Measurements from ENCODE around the gene CST11.

CST11 gene

DNA sequence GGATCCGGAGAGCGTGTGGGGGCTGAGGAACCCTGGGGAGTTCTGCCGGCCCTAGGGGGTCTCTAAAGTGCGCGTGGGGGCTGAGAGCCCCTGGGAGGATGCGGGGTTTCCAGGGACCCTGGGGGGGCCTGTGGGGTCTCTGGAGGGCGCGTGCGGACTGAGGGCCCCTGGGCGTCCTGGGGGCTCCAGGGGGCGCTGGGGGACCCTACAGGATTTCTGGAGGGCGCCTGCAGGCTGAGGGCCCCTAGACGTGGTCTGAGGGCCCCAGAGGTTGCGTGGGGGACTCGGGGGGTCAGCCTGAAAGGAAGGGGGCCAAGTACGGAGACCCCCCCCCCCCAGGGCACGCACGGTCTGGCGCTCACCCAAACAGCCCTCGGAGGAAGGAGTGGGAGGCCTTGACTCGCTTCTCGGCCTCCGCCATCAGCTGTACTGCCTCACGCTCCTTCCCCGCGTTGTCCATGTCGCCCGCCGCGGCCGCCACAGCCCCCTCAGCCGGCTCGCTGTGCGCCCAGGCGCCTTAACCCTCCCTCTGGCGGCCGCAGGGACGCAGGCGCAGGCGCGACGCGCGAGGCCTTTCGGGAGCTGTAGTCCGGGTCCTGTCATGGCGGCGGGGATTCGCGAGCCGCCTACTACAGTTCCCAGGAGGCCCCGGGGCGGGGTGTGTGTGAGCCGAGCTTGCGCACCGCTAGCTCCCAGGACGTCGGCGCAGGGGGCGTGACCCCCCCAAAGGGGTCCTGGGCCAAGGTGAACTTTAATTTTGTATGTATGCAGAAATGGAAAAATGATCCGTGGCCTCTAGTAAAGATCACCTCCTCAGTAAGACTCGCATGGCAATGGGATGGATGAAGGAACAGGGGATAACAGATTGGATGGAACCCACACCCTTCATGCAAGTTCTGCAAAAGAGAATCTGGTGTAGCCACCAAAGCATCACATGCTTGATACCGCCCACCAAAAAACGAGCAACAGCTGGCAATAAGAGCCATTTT, 31.4 kb downstream of the CST11 start, which contains the start of gene NAPB:
Gene NAPB, minus strand, starts transcription at position 546 of the 989 bp plus-strand sequence. Its CDS starts 86 bp downstream, at position 460.
- H3K4me1 Mint-ChIP-seq, result peaks cover 8% of the 10 kb centered on the region
- peak within 1 kb of the TSS; percentile 91 for H3K27ac Mint-ChIP-seq
- no peaks in the 10 kb centered on the region for H3K9me3 Mint-ChIP-seq
- peak within 1 kb of the TSS; percentile 93 for H3K4me3 Mint-ChIP-seq
- ATAC-seq (ENCODE audit: low read depth) (peak; percentile 98), DNase-seq (ENCODE audit: low spot score in 2 of 2) (peak; percentile 86 to 92)
- no peaks in the 10 kb centered on the region for H3K36me3 Mint-ChIP-seq
- H3K27me3 Mint-ChIP-seq, result peaks cover 4% of the 10 kb centered on the region

DNA sequence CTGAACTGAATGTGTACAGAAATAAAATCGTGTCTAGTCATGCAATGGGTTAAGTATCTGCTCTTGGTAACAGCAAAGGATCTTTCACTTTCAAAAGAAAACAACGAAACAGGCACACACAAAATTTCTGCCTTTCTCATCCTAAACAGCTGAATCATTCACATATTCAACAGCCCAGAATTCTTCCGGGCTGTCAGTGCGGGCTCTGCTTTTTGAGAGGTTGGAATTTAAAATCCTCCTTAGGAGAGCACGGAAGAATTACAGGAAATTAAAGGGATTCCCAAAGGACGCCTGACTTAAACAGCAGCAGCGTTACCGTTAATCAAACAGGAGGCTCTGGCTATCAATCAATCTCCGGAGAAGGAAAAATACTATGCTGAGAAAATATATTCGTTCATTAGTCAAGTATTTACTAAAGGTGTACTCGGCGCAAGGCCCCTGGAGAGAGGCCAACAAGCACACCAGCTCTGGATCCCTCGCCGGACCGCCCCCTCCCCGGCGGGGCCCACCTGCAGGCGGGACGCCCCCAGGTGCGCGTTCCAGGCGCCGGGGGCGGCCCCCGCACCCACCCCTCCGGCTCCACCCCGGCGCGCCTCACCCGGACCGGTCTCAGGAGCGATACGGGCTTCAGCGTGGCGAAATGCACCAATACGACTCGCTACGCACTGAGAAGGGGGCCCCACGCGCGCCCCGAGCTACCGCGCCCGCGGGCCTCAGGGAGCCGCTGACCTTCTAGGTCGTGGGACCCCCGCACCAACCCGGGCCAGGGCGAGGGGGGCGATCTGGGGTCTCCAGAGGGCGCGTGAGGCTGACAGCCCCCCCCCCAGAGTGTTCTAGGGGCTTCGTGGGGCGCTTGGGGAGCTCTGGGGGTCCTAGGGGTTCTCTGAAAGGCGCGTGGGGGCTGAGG, 32.4 kb downstream of the CST11 start:
- no peaks in the 10 kb centered on the region for H3K9me3 Mint-ChIP-seq
- H3K27me3 Mint-ChIP-seq, result peaks cover 4% of the 10 kb centered on the region
- H3K4me1 Mint-ChIP-seq, result peaks cover 8% of the 10 kb centered on the region
- DNase-seq (ENCODE audit: low spot score in 2 of 2) (peak; percentile 17 to 37), ATAC-seq (ENCODE audit: low read depth) (peak; percentile 16)
- H3K27ac Mint-ChIP-seq, result peak overlapping the region; percentile 91
- H3K36me3 Mint-ChIP-seq, result no peaks in the 10 kb centered on the region
- H3K4me3 Mint-ChIP-seq, result peak overlapping the region; percentile 93

DNA sequence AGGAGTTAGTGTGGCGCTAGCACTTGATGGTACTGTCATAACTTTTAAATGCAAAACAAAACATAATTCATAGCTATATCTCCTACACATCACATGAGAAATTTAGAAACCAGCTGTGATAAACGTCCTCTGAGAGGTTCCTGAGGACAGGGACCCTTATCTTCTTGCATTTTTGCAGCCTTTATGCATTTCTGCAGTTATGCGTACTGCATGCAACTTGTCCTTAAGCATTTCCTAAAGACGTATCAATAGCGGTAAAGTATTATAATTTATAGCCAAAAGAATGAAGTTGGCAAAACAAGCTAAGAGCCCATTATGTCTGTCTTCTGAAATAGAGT, 33.0 kb downstream of the CST11 start:
- ATAC-seq (ENCODE audit: low read depth), result no peak
- H3K4me1 Mint-ChIP-seq, result peaks cover 8% of the 10 kb centered on the region
- H3K36me3 Mint-ChIP-seq, result no peaks in the 10 kb centered on the region
- H3K9me3 Mint-ChIP-seq, result no peaks in the 10 kb centered on the region
- peak overlapping the region; percentile 93 for H3K4me3 Mint-ChIP-seq
- peaks cover 4% of the 10 kb centered on the region for H3K27me3 Mint-ChIP-seq
- DNase-seq (ENCODE audit: low spot score in 2 of 2), result no peak
- peak overlapping the region; percentile 41 for H3K27ac Mint-ChIP-seq

DNA sequence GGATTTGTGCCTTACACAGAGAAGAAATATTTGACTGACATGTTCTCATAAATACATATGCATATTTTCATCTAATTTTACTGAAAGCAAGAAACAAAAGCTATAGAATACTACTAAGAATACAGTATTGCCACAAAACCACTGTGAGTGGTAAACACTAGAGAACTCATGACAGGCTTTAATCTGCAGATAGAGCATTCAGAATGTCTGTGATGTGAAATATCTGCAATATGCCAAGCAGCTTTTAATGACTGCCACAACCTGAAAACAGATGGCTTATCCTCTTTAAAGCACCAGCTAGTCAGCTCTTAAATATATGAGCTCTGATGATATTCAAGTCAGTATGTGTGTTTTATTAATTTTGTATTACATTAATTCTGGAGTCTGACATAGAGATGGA, 34.8 kb downstream of the CST11 start:
- H3K36me3 Mint-ChIP-seq, result no peaks in the 10 kb centered on the region
- no peak for ATAC-seq (ENCODE audit: low read depth)
- peaks cover 8% of the 10 kb centered on the region for H3K4me1 Mint-ChIP-seq
- H3K27ac Mint-ChIP-seq, result no peak overlapping the region
- no peak for DNase-seq (ENCODE audit: low spot score in 2 of 2)
- no peak overlapping the region for H3K4me3 Mint-ChIP-seq
- no peaks in the 10 kb centered on the region for H3K27me3 Mint-ChIP-seq
- no peaks in the 10 kb centered on the region for H3K9me3 Mint-ChIP-seq

DNA sequence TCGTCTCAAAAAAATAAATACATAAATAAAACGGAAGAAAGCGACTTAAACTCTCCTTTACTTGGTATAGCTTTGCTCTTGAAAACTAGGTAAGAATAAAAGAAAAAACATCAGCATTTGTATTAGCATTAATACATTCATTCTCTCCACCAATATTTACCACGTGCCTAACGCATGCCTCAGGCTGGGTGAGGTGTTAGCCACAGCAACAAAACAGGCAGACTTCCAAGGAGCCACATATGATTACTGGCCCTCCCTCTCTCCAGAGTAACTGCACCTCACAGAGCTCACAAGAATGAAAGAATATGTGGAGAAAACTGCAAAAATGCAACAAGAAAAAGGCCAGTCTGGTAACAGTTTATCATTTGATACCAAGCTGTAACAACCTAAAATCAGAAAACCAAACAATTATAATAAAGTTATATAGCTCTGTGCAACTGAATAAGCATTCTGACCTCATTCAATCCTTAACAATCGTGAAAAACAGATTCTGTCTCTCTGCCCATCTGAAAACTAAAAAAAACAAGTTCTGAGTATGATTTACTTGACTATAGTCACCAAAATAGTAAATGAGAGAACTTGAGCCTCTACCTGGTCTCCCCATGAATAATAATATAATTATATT, 36.6 kb downstream of the CST11 start:
- Mint-ChIP-seq H3K4me3 (no peak overlapping the region), H3K27ac (no peak overlapping the region), H3K27me3 (no peaks in the 10 kb centered on the region), H3K4me1 (peaks cover 5% of the 10 kb centered on the region), H3K36me3 (no peaks in the 10 kb centered on the region), H3K9me3 (no peaks in the 10 kb centered on the region)
- ATAC-seq (ENCODE audit: low read depth) (no peak), DNase-seq (ENCODE audit: low spot score in 2 of 2) (no peak)

- H3K36me3 Mint-ChIP-seq, result no peaks in the 10 kb centered on the region
- H3K27me3 Mint-ChIP-seq, result no peaks in the 10 kb centered on the region
- no peak for ATAC-seq (ENCODE audit: low read depth)
- no peaks in the 10 kb centered on the region for H3K9me3 Mint-ChIP-seq
- no peak for DNase-seq (ENCODE audit: low spot score in 2 of 2)
- H3K4me1 Mint-ChIP-seq, result peaks cover 5% of the 10 kb centered on the region
- H3K27ac Mint-ChIP-seq, result no peak overlapping the region
- no peak overlapping the region for H3K4me3 Mint-ChIP-seq
These were observed 37.1 kb downstream of the CST11 start for GRCh38 chr20:23415555-23415954.

DNA sequence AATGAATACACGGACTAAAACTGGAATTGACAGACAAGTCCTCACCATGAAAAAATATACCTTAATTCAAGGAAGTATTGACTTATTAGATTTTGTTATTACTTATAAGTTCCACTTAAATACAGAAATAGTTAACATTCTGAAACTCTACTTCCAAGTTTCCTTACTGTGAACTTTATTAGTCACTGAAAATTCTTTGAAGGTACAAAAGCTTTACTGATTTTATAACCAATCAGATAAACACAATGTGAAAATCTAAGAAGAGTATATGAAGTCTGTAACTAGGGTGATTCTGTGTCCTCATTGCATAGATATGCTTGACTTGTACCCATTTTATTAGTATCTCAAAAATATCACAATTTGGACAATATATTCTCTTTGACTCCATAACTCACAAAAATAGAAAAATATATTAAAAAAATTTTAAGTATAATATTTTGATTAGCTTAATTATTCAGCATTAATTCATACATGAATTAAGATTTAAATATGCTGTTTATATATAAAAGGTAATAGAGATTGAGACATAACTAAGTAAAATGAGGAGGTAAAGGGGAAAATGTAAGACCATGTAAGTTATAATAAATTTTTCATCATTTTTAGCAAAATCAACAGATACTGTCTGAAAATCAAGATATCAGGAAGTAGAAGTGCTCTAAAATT, 38.0 kb downstream of the CST11 start:
- ATAC-seq (ENCODE audit: low read depth) (no peak), DNase-seq (ENCODE audit: low spot score in 2 of 2) (no peak)
- H3K9me3 Mint-ChIP-seq, result no peaks in the 10 kb centered on the region
- peaks cover 7% of the 10 kb centered on the region for H3K4me1 Mint-ChIP-seq
- no peak overlapping the region for H3K4me3 Mint-ChIP-seq
- H3K36me3 Mint-ChIP-seq, result no peaks in the 10 kb centered on the region
- no peak overlapping the region for H3K27ac Mint-ChIP-seq
- H3K27me3 Mint-ChIP-seq, result no peaks in the 10 kb centered on the region

DNA sequence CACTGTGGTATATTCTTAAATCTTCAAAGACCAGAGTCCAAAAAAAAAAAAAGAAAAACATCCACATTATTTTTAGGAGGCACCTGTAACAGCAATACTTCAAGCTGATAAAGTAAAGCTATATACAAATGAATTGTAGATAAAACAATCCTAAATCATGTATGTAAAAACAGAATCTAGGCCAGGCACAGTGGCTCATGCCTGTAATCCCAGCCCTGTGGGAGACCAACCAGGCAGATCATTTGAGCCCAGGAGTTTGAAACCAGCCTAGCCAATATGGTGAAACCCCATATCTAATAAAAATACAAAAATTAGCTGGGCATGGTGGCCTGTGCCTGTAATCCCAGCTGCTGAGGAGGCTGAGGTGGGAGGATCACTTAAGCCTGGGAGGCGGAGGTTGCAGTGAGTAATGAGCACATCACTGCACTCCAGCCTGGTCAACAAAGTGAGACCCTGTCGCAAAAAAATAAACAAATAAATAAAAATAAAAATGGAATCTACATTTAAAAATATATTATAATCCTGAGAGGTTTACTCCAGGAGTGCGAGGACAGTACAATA, 38.7 kb downstream of the CST11 start:
- DNase-seq (ENCODE audit: low spot score in 2 of 2), result no peak
- H3K27me3 Mint-ChIP-seq, result no peaks in the 10 kb centered on the region
- peaks cover 7% of the 10 kb centered on the region for H3K4me1 Mint-ChIP-seq
- no peak overlapping the region for H3K27ac Mint-ChIP-seq
- no peak overlapping the region for H3K4me3 Mint-ChIP-seq
- ATAC-seq (ENCODE audit: low read depth), result no peak
- no peaks in the 10 kb centered on the region for H3K36me3 Mint-ChIP-seq
- no peaks in the 10 kb centered on the region for H3K9me3 Mint-ChIP-seq

DNA sequence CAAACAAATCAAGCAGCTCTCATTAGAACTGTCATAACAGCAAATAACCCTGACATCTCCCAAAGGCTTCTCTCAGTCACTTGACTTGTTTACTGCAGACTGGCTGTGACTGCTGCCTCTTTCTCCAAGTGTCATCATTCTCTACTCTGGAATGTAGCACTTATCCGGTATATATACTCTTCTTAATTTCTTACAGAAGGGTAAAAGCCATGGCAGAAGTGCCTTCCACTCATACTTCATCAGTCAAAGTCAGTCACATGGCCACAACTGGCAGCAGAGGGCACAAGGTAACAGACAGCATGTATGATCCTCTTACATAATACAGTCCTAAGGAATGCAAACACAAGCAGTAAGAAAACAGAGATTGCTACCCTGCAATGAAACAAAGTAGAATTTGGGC, 40.6 kb downstream of the CST11 start:
- H3K36me3 Mint-ChIP-seq, result no peaks in the 10 kb centered on the region
- no peak overlapping the region for H3K4me3 Mint-ChIP-seq

GRCh38 chr20:23410916-23411695, 41.6 kb downstream of the CST11 start:
- Mint-ChIP-seq H3K27me3 (no peaks in the 10 kb centered on the region), H3K4me3 (no peak overlapping the region), H3K36me3 (no peaks in the 10 kb centered on the region), H3K27ac (no peak overlapping the region), H3K9me3 (no peaks in the 10 kb centered on the region), H3K4me1 (peaks cover 13% of the 10 kb centered on the region)
- no peak for DNase-seq (ENCODE audit: low spot score in 2 of 2)
- ATAC-seq (ENCODE audit: low read depth), result no peak

More for the DNA sequence above, 40.6 kb downstream of the CST11 start:
- no peak for ATAC-seq (ENCODE audit: low read depth)
- no peaks in the 10 kb centered on the region for H3K27me3 Mint-ChIP-seq
- no peak for DNase-seq (ENCODE audit: low spot score in 2 of 2)
- H3K9me3 Mint-ChIP-seq, result no peaks in the 10 kb centered on the region
- peaks cover 13% of the 10 kb centered on the region for H3K4me1 Mint-ChIP-seq
- no peak overlapping the region for H3K27ac Mint-ChIP-seq

DNA sequence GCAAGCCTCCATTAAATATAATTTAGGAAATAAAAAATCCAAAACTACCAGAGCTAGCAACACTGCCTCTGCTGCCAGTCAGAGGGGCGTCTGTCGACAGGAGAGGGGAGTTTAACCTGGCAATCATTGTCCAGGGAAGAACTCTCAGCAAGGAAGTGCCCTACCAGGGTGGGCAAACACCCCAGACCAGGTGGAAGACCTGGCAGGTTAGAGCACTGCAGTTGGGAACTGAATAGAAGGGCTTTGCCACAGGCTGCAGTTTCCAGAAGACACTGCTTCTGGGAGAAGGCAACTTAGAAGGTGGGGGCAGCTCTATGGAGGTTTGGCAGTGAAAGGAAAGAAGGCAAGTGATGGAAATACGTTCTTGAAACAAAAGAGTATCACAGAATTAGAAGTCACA, 42.9 kb downstream of the CST11 start:
- Mint-ChIP-seq H3K27ac (no peak overlapping the region), H3K27me3 (no peaks in the 10 kb centered on the region), H3K4me1 (peaks cover 15% of the 10 kb centered on the region), H3K4me3 (no peak overlapping the region), H3K36me3 (no peaks in the 10 kb centered on the region), H3K9me3 (no peaks in the 10 kb centered on the region)
- ATAC-seq (ENCODE audit: low read depth), result no peak
- DNase-seq (ENCODE audit: low spot score in 2 of 2), result no peak

GRCh38 chr20:23408957-23409356, 43.7 kb downstream of the CST11 start:
- H3K27ac Mint-ChIP-seq, result peak overlapping the region; percentile 88
- peaks cover 1% of the 10 kb centered on the region for H3K36me3 Mint-ChIP-seq
- ATAC-seq (ENCODE audit: low read depth) (no peak), DNase-seq (ENCODE audit: low spot score in 2 of 2) (no peak)
- no peaks in the 10 kb centered on the region for H3K27me3 Mint-ChIP-seq
- no peak overlapping the region for H3K4me3 Mint-ChIP-seq
- no peaks in the 10 kb centered on the region for H3K9me3 Mint-ChIP-seq
- H3K4me1 Mint-ChIP-seq, result peaks cover 17% of the 10 kb centered on the region
